Ishikawa (cell line): ENCODE results near the gene L2HGDH.

Experiments used
- CREB1 ChIP-seq: IDR thresholded peaks from 2 replicates; pipeline ENCODE4 v1.6.1; 2012; ENCODE audit warnings: low read depth
- EP300 ChIP-seq: IDR thresholded peaks from 2 replicates; pipeline ENCODE4 v1.6.1; 2012; ENCODE audit warnings: borderline replicate concordance
- FOXM1 ChIP-seq: IDR thresholded peaks from 2 replicates; pipeline ENCODE4 v1.6.1; 2012; ENCODE audit warnings: low read depth, borderline replicate concordance
- USF1 ChIP-seq: IDR thresholded peaks from 2 replicates; pipeline ENCODE4 v1.6.1; 2012

GRCh38 chr14:50342221-50343078 is 30.4 kb upstream of the L2HGDH start:
- TF ChIP-seq EP300, result no peak
- TF ChIP-seq FOXM1, result no peak
- TF ChIP-seq CREB1, result no peak
- TF ChIP-seq USF1, result no peak
